Pancreas (tissue), 10 donors: ENCODE results near the gene DDX20. TPM values are rescaled to one million over a fixed set of nuclear protein-coding genes. Genes with fewer than 3 reads are reported as not detected.

Experiments used
- ATAC-seq, 4 donors: fragments of 200-7000 bp; cut with Tn5 transposase; one replicate each; pipeline versions ENCODE4 v1.8.0 to v1.9.1; 2020; ENCODE audit warnings: mild to moderate bottlenecking in 4 of 4, moderate library complexity in 4 of 4
- DNase-seq, 6 donors: peaks; one replicate each; pipeline ENCODE4 v3.0.0-alpha.2; 2020
- FAIRE-seq: peaks from 2 replicates; lab custom pipeline; 2012; peaks lifted over from hg19 to GRCh38; lab: Jason Lieb, UNC
- H3K27ac ChIP-seq, 4 donors: fragments of 200-600 bp; sonication (generic); 1 replicate in 3 of 4; 2 replicates in 1 of 4; pipeline versions ENCODE4 v1.5.0 to v1.8.0; 2020
- H3K27me3 ChIP-seq, 4 donors: fragments of 200-600 bp; one replicate each; pipeline ENCODE4 v1.8.0; 2021
- H3K36me3 ChIP-seq, 3 donors: fragments of 200-600 bp; sonication (generic) in 1 of 3; one replicate each; pipeline versions ENCODE4 v1.5.0 to v1.8.0; 2020 to 2021
- H3K4me1 ChIP-seq, 3 donors: fragments of 200-600 bp; one replicate each; pipeline ENCODE4 v1.8.0; 2021
- H3K4me3 ChIP-seq, 4 donors: fragments of 200-600 bp; sonication (generic) in 2 of 4; one replicate each; pipeline versions ENCODE4 v1.5.0 to v1.8.0; 2020 to 2021
- H3K9me3 ChIP-seq, 4 donors: fragments of 200-600 bp; one replicate each; pipeline ENCODE4 v1.8.0; 2021
- WGBS, 2 donors: extraction: QIAGEN DNeasy Blood & Tissue Kit; methylation state at CpG; one replicate each; pipeline ENCODE4 v1.1.7; 2013; 5-methylcytosine and 5-hydroxymethylcytosine counted together
- intact Hi-C, 3 donors: fragments of 100-400 bp; cut with DNase I; formaldehyde crosslinking; loops; one replicate each; pipeline versions ENCODE4 v1.11.1 to v1.14.2; 2022
- polyA plus RNA-seq, 2 donors: library from polyadenylated mRNA; stranded (reverse); fragments of 200-250 nt; gene quantifications; one replicate each; pipeline ENCODE4 v1.2.3, GENCODE V29; 2013
- total RNA-seq, 6 donors: library from RNA; stranded (reverse); fragmentation: NEBNext Ultra II Directional in 4 of 6; extraction: Animal tissue kit (Norgen Biotek cat#: 25700) in 4 of 6; gene quantifications; one replicate each; pipeline versions ENCODE4 v1.2.1 to v1.2.4, GENCODE V29; 2021 to 2023
- TF ChIP-seq, protein P1 (sequence below), 4 donors: fragments of 200-600 bp; sonication (generic) in 3 of 4; IDR thresholded peaks; one replicate each; pipeline versions ENCODE4 v1.5.0 to v1.8.0; 2021; ENCODE audit warnings: antibody characterized with exemption in 4 of 4
- donor health status: healthy with polysubstance abuse.
- donor health status: DM: no; HTN: no; CAD: no; lungs with moderate emphysema.
- donor health status: DM: no; HTN: no; CAD: no.
- donor health status: control.
- donor health status: control.
- donor health status: Bipolar disorder and iron deficiency.
- donor health status: DM: yes; HTN: yes; CAD: no.
- donor health status: DM: no; HTN: no; CAD: no.
- donor health status: DM: no; HTN: no; CAD: no.
- donor health status: DM: yes; HTN: yes; CAD: no.

Gene DDX20
- total and polyA plus RNA-seq, 8 donors = 2.4 to 6.8 (median 4.3) TPM

- ATAC-seq (no peak), DNase-seq (no peak), FAIRE-seq (no peak)
- TF ChIP-seq, protein P1, sequence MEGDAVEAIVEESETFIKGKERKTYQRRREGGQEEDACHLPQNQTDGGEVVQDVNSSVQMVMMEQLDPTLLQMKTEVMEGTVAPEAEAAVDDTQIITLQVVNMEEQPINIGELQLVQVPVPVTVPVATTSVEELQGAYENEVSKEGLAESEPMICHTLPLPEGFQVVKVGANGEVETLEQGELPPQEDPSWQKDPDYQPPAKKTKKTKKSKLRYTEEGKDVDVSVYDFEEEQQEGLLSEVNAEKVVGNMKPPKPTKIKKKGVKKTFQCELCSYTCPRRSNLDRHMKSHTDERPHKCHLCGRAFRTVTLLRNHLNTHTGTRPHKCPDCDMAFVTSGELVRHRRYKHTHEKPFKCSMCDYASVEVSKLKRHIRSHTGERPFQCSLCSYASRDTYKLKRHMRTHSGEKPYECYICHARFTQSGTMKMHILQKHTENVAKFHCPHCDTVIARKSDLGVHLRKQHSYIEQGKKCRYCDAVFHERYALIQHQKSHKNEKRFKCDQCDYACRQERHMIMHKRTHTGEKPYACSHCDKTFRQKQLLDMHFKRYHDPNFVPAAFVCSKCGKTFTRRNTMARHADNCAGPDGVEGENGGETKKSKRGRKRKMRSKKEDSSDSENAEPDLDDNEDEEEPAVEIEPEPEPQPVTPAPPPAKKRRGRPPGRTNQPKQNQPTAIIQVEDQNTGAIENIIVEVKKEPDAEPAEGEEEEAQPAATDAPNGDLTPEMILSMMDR (IDR thresholded peaks at IDR 0.05) = no peak
- no peaks in the 10 kb centered on the region for H3K27me3 ChIP-seq
- no peaks in the 10 kb centered on the region for H3K36me3 ChIP-seq
- WGBS, 2 donors = 86 to 89% methylated on average over 6 of the region's 6 CpGs
- no peaks in the 10 kb centered on the region for H3K4me1 ChIP-seq
- intact Hi-C loops = loop anchor here in 1 of 3 donors (10.0 kb wide), 1 partner anchor 293 kb away; no protein-coding TSS in a partner anchor
- no peaks in the 10 kb centered on the region for H3K9me3 ChIP-seq
- H3K27ac ChIP-seq = no peak overlapping the region
- no peak overlapping the region for H3K4me3 ChIP-seq
Measured at GRCh38 chr1:111778066-111778465, 22.4 kb downstream of the DDX20 start.

GRCh38 chr1:111778541-111779051 is 22.9 kb downstream of the DDX20 start:
- no peak for FAIRE-seq
- DNase-seq = no peak
- intact Hi-C loops = loop anchor here in 1 of 3 donors (10.0 kb wide), 1 partner anchor 294 kb away; no protein-coding TSS in a partner anchor
- H3K27me3 ChIP-seq = no peaks in the 10 kb centered on the region
- H3K9me3 ChIP-seq = no peaks in the 10 kb centered on the region
- TF ChIP-seq, protein P1 (IDR thresholded peaks at IDR 0.05) = no peak
- no peaks in the 10 kb centered on the region for H3K4me1 ChIP-seq
- H3K36me3 ChIP-seq = no peaks in the 10 kb centered on the region
- ATAC-seq = no peak
- H3K27ac ChIP-seq = no peak overlapping the region
- WGBS, 2 donors = 70 to 78% methylated on average over 2 of the region's 2 CpGs
- no peak overlapping the region for H3K4me3 ChIP-seq

DNA sequence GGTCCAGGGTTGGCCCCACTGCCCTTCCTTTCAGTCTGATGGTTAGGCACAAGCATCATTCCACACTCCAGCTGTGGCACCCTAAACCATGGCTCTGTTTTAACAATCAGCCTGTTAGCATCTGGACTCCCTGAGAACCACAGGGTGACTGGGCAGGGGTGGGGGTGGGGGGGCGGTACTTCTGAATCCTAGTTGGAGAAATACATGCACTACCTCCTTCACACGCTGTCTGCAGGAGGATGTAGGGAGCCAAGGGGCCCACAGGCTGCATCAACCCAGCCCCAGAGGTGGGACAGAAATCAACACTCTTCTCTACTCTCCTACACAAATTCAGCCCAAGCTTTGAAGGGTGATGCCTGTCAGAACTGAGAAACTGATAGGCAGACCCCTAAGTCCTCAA is 23.8 kb downstream of the DDX20 start:
- ATAC-seq (no peak), FAIRE-seq (no peak), DNase-seq (no peak)
- intact Hi-C loops = loop anchor here in 1 of 3 donors (10.0 kb wide), 1 partner anchor 295 kb away; no protein-coding TSS in a partner anchor
- TF ChIP-seq, protein P1 (IDR thresholded peaks at IDR 0.05) = no peak
- 91 to 100% methylated on average over 2 of the region's 2 CpGs for WGBS, 2 donors
- Histone ChIP-seq H3K27ac (no peak overlapping the region), H3K27me3 (no peaks in the 10 kb centered on the region), H3K4me3 (no peak overlapping the region), H3K9me3 (no peaks in the 10 kb centered on the region), H3K4me1 (no peaks in the 10 kb centered on the region), H3K36me3 (no peaks in the 10 kb centered on the region)

DNA sequence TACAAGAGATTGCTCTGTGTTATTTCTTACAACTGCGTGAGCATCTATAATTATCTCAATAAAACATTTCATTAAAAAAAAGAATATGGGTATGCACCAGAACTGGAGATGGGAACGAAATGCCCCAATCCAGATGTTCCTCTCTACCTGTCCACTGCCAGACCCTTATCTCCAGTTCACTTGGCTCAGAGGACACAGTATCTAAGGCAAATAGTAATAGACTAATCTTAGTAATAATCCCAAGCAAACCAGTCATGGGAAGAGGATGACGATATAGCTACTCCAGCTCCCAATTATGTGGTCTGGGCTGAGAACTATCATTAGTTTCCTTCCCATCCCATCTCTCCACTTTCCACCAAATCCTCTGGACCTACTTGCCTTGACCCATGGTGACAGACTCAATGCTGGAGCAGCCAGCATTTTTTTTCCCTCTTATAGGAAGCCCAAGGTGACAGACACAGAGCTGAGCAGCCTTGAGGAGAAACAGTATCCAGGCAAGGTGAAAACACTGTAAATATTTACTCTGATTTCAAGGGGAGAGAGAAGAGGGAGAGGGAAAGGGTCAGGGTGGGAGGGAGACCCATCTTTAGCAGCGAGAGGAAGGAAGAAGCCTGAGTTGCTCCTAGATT is 28.7 kb downstream of the DDX20 start:
- Histone ChIP-seq H3K36me3 (no peaks in the 10 kb centered on the region), H3K27ac (no peak overlapping the region), H3K9me3 (no peaks in the 10 kb centered on the region), H3K4me1 (no peaks in the 10 kb centered on the region), H3K4me3 (no peak overlapping the region), H3K27me3 (no peaks in the 10 kb centered on the region)
- DNase-seq = no peak
- no peak for FAIRE-seq
- 35 to 36% methylated on average over 4 of the region's 4 CpGs for WGBS, 2 donors
- peak; percentile 48 to 82 (median 78) for ATAC-seq
- TF ChIP-seq, protein P1 (IDR thresholded peaks at IDR 0.05) = no peak
- intact Hi-C loops = no loop called here

- TF ChIP-seq, protein P1 (IDR thresholded peaks at IDR 0.05) = no peak
- DNase-seq (no peak), FAIRE-seq (no peak), ATAC-seq (no peak)
- 88% methylated on average over 9 of the region's 9 CpGs for WGBS, 2 donors
- H3K36me3 ChIP-seq = no peaks in the 10 kb centered on the region
- no peaks in the 10 kb centered on the region for H3K9me3 ChIP-seq
- no peaks in the 10 kb centered on the region for H3K27me3 ChIP-seq
- H3K4me3 ChIP-seq = no peak overlapping the region
- H3K27ac ChIP-seq = no peak overlapping the region
- H3K4me1 ChIP-seq = no peaks in the 10 kb centered on the region
- intact Hi-C loops = no loop called here
Measured at GRCh38 chr1:111786669-111787207, 31.0 kb downstream of the DDX20 start.
